Activated CD8-positive, alpha-beta memory T cell treated with anti-CD3 and anti-CD28 coated beads, Interleukin-2, amount 50 U/mL, for 1 hour (primary cell): Measurements from ENCODE around the gene THNSL1.
"Not testable (repeated sequence)": the region's sequence is repeated elsewhere in the genome, so short reads cannot be mapped to it uniquely, and the experiment has no call there.

Source experiments
- DNase-seq: peaks from one replicate; pipeline ENCODE4 v3.0.0-alpha.2; 2020; ENCODE audit errors: extremely low read depth

The THNSL1 gene

DNA sequence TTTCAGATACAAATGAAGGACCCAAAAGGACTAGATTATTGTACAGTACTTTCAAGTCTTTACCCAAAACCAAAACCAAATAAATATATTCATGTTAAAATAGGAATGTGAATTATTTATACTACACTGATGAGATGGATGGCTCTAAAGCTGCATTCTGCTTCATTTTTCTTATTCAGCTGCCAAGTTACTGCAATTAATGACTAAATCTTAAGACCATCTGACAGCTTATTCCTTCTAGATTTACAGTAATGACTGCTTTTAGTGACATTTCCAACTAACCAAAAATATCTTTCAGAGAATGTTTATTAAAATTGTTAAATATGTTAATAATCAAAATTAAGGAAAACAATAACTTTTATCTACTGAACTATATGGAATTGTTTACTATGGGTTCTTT is 21.3 kb upstream of the THNSL1 start:
- DNase-seq = no peak

- DNase-seq = no peak
These were observed 18.4 kb upstream of the THNSL1 start for GRCh38 chr10:24998044-24998443.

GRCh38 chr10:25011591-25011990 is 4.8 kb upstream of the THNSL1 start:
- DNase-seq = not testable (repeated sequence)

GRCh38 chr10:25014579-25014978 is 1.8 kb upstream of the THNSL1 start:
- DNase-seq = no peak

GRCh38 chr10:25015828-25016375 is 510 bp upstream of the THNSL1 start, which contains the start of gene ENKUR:
Gene ENKUR (minus strand): TSS chr10:25016158. CDS start chr10:25015936, 222 bp downstream.
- peak; percentile 91 for DNase-seq

GRCh38 chr10:25017154-25017590 is 760 bp downstream of the THNSL1 start:
- no peak for DNase-seq

- DNase-seq = no peak
These were observed 1.2 kb downstream of the THNSL1 start for GRCh38 chr10:25017661-25018060.

DNA sequence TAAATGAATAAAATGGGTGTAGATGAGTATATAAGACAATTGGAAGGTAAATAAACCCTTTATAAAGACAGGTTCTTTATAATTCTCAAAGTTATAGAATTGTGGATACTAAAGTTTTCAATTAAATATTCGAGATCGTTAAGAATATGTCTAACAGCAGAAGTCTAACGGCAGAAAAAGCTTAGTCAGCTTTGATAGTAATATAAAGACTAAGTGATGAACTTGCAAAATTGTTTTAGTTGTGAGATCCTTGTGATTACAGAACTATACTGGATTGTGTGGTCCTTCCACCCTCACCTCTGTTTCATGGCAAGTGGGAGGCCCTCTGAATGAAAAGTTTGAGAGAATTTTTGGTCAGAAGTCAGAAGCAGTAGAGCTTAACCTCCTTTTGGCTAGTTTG is 2.3 kb downstream of the THNSL1 start:
- no peak for DNase-seq

GRCh38 chr10:25023278-25023677 is 6.9 kb downstream of the THNSL1 start:
- DNase-seq = no peak

GRCh38 chr10:25024528-25024927 is 8.1 kb downstream of the THNSL1 start:
- DNase-seq = no peak

- DNase-seq = no peak
These were observed 10.1 kb downstream of the THNSL1 start for GRCh38 chr10:25026463-25026862.

DNA sequence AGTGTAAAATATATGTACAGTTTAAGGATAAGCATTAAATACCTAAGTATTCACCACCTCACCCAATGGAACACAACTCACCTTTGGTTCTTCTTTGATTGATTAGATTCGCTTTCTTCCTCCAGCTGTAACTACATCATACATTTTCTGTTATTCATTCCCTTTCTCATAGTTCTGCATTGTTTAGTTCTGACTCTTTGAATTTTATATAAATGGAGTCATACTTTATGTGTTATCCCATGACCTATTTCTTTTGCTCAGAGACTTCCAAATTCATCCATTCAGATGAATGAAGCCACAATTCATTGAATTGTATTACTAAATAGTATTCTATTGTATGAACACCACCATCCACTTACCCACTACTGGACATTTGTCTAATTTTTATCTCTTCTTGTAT is 12.3 kb downstream of the THNSL1 start:
- DNase-seq = no peak

GRCh38 chr10:25029519-25029918 is 13.1 kb downstream of the THNSL1 start:
- no peak for DNase-seq

DNA sequence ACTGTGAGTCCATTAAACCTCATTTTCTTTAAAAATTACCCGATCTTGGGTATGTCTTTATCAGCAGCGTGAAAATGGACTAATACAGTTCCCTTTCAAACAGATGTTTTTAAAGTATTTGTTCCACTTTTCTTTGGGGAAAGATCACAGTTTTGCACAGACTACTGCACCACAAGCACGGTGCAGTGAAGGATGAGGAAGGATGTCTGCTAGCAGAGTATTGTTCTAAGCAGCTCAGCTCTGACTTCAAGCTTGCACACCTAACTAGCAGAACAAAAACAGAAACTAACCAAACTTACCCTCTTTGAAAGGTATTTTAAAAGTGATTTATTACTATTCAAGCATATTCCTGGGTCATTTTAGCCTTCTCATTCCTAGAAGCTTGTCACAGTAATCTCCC is 20.0 kb downstream of the THNSL1 start:
- DNase-seq = no peak

GRCh38 chr10:25038325-25038724 is 21.9 kb downstream of the THNSL1 start:
- DNase-seq = no peak

- DNase-seq = no peak
These were observed 23.1 kb downstream of the THNSL1 start for GRCh38 chr10:25039531-25039930.

DNA sequence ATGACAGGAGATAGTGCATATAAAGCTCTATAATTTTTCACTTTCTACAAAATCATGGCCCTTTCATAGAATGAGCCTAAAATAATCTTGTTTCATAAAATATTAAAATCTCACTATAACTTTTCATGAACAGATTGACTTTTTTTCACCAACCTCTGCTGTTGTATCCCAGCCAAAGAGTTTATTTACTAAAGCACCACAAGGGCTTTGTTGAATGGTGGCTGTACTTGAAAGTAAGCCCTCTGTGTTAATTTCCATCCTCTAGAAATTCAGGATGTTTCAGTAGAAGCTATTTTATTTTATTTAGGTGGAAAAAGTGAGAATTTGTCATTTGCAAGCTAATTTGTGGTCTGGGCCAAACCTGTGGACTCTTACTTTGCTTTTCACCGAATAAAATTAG is 30.2 kb downstream of the THNSL1 start:
- DNase-seq = no peak

DNA sequence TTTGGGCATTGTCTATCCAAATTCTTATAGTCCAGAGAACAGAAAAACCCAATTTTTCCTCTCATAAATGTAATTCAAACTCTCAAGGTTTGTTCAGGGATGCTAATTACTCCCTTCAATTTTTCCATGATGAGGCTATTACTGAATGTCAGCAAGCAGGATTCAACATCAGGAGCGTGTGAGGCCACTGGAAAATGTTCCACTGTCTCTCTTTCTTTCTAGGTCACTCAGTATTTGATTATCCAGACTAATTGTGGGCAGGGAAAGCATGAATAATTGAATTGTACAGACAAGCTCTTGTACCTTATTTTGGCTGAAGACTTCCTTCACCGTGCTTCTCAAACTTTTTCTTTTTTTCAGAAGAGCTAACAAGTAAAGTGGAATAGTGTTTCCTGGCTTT is 30.7 kb downstream of the THNSL1 start:
- no peak for DNase-seq

- no peak for DNase-seq
These were observed 31.3 kb downstream of the THNSL1 start for GRCh38 chr10:25047591-25048301.

DNA sequence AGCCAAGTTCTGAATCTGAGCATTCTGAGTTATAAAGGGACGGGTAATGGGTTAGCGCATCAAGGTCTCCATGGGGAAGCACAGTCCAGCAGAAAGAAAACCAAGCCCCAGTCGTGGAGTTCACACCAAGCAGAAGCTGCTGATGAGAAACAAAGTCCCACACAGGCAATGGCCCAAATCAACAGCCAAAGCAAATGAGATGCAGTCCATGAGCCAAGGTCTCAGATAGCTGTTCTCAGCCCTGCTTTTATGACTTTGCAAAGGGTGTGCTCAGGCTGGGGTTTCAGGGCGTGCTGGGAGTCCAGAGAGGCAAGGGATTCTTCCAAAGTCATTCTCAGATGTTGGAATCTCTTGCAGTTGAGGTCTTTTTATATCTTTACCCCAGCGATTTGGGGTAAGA is 32.0 kb downstream of the THNSL1 start:
- no peak for DNase-seq

DNA sequence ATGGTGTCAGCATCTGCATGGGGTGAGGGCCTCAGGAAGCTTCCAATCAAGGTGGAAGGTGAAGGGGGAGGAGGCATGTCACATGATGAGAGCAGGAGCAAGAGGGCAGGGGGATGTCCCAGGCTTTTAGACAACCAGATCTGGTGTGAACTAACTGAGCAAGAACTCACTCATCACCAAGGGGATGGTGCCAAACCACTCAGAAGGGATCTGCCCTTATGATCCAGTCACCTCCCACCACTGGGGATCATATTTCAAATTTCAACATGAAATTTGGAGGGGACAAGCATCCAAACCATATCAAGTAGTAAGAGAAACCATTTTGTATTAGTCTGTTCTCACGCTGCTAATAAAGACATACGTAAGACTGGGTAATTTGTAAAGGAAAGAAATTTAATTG is 33.6 kb downstream of the THNSL1 start:
- no peak for DNase-seq

GRCh38 chr10:25050402-25050801 is 34.0 kb downstream of the THNSL1 start:
- no peak for DNase-seq

- DNase-seq = no peak
These were observed 35.6 kb downstream of the THNSL1 start for GRCh38 chr10:25052012-25052411.

- DNase-seq = no peak
These were observed 40.3 kb downstream of the THNSL1 start for GRCh38 chr10:25056726-25057125.
